HG03135 (cell line): ENCODE measurements around the gene PITRM1.
A peak's percentile ranks its signal among the peaks of the same experiment; 100 is the strongest.
"Not testable (repeated sequence)": the region's sequence is repeated elsewhere in the genome, so short reads cannot be mapped to it uniquely, and the experiment has no call there.

Experiments used
- ATAC-seq: cut with Tn5 transposase; IDR thresholded peaks from one replicate; pipeline ENCODE4 v1.9.1; 2021; ENCODE audit warnings: mild to moderate bottlenecking, moderate library complexity; ENCODE audit not compliant: unreplicated experiment

Gene PITRM1

GRCh38 chr10:3197348-3198003 lies 24.9 kb upstream of the PITRM1 start:
- ATAC-seq = peak; percentile 57

GRCh38 chr10:3196958-3197347 lies 24.4 kb upstream of the PITRM1 start:
- ATAC-seq = no peak

GRCh38 chr10:3196482-3196881 lies 23.9 kb upstream of the PITRM1 start:
- ATAC-seq = no peak

GRCh38 chr10:3195726-3196125 lies 23.1 kb upstream of the PITRM1 start:
- ATAC-seq = no peak

- ATAC-seq = no peak
These were observed 22.7 kb upstream of the PITRM1 start for GRCh38 chr10:3195286-3195685.

- no peak for ATAC-seq
These were observed 22.3 kb upstream of the PITRM1 start for GRCh38 chr10:3194871-3195270.

GRCh38 chr10:3193751-3194150 lies 21.2 kb upstream of the PITRM1 start:
- no peak for ATAC-seq

- ATAC-seq = no peak
These were observed 20.5 kb upstream of the PITRM1 start for GRCh38 chr10:3192856-3193635.

- ATAC-seq = no peak
These were observed 18.2 kb upstream of the PITRM1 start for GRCh38 chr10:3190817-3191216.

GRCh38 chr10:3187229-3187628 lies 14.6 kb upstream of the PITRM1 start:
- not testable (repeated sequence) for ATAC-seq

GRCh38 chr10:3186368-3186767 lies 13.8 kb upstream of the PITRM1 start:
- ATAC-seq = no peak

GRCh38 chr10:3185386-3185785 lies 12.8 kb upstream of the PITRM1 start:
- no peak for ATAC-seq

GRCh38 chr10:3180355-3181025 lies 7.9 kb upstream of the PITRM1 start:
- no peak for ATAC-seq

- ATAC-seq = no peak
These were observed 6.6 kb upstream of the PITRM1 start for GRCh38 chr10:3179174-3179573.

GRCh38 chr10:3178042-3178441 lies 5.5 kb upstream of the PITRM1 start:
- ATAC-seq = no peak

- ATAC-seq = peak; percentile 30
These were observed 743 bp upstream of the PITRM1 start for GRCh38 chr10:3173171-3173878.

GRCh38 chr10:3172081-3172445 lies 519 bp downstream of the PITRM1 start:
- ATAC-seq = peak; percentile 2

- not testable (repeated sequence) for ATAC-seq
These were observed 1.1 kb downstream of the PITRM1 start for GRCh38 chr10:3171488-3171887.

GRCh38 chr10:3169673-3170072 lies 2.9 kb downstream of the PITRM1 start:
- ATAC-seq = no peak

- ATAC-seq = no peak
These were observed 3.3 kb downstream of the PITRM1 start for GRCh38 chr10:3169271-3169670.

- ATAC-seq = no peak
These were observed 4.8 kb downstream of the PITRM1 start for GRCh38 chr10:3167611-3168330.
